ENCODE measurements around the gene PIH1D2.

DNA sequence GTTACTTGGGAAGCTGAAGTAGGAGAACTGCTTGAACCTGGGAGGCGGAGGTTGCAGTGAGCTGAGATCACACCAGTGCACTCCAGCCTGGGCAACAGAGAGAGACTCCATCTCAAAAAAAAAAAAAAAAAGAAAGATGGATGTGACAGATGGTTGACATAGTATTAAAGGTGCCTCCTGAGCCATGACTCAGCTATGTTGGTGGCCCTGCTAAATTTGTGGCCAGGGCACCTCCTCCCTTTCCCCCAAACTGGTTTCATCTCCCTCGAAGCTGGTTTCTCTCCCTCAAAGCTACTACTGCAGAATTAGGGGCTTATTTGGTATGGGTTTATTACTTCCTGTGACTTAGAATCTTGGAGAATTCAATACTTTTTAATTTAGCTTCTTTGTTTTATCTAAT is 44.4 kb upstream of the PIH1D2 start:
- no peak for TF ChIP-seq SRF (IDR thresholded peaks at IDR 0.05; ENCODE audit: low read depth)
- TF ChIP-seq, protein P1, sequence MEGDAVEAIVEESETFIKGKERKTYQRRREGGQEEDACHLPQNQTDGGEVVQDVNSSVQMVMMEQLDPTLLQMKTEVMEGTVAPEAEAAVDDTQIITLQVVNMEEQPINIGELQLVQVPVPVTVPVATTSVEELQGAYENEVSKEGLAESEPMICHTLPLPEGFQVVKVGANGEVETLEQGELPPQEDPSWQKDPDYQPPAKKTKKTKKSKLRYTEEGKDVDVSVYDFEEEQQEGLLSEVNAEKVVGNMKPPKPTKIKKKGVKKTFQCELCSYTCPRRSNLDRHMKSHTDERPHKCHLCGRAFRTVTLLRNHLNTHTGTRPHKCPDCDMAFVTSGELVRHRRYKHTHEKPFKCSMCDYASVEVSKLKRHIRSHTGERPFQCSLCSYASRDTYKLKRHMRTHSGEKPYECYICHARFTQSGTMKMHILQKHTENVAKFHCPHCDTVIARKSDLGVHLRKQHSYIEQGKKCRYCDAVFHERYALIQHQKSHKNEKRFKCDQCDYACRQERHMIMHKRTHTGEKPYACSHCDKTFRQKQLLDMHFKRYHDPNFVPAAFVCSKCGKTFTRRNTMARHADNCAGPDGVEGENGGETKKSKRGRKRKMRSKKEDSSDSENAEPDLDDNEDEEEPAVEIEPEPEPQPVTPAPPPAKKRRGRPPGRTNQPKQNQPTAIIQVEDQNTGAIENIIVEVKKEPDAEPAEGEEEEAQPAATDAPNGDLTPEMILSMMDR (IDR thresholded peaks at IDR 0.05 in 2 of 3, conservative IDR thresholded peaks at IDR 0.05 in 1 of 3; ENCODE audit: borderline replicate concordance in 1 of 3, insufficient read depth in 1 of 3, low read depth in 2 of 3, low read length in 2 of 3): no peak
- no peak for TF ChIP-seq POLR2A (IDR thresholded peaks at IDR 0.05; ENCODE audit: borderline replicate concordance, extremely low read depth, insufficient read depth, insufficient read length)
- TF ChIP-seq CEBPB (IDR thresholded peaks at IDR 0.05; ENCODE audit: low read depth): no peak
- TF ChIP-seq ZNF274 (IDR thresholded peaks at IDR 0.05; ENCODE audit: low read depth, low read length): no peak
- TF ChIP-seq EZH2phosphoT487 (IDR thresholded peaks at IDR 0.05; ENCODE audit: borderline replicate concordance): no peak
- TF ChIP-seq, protein P2, sequence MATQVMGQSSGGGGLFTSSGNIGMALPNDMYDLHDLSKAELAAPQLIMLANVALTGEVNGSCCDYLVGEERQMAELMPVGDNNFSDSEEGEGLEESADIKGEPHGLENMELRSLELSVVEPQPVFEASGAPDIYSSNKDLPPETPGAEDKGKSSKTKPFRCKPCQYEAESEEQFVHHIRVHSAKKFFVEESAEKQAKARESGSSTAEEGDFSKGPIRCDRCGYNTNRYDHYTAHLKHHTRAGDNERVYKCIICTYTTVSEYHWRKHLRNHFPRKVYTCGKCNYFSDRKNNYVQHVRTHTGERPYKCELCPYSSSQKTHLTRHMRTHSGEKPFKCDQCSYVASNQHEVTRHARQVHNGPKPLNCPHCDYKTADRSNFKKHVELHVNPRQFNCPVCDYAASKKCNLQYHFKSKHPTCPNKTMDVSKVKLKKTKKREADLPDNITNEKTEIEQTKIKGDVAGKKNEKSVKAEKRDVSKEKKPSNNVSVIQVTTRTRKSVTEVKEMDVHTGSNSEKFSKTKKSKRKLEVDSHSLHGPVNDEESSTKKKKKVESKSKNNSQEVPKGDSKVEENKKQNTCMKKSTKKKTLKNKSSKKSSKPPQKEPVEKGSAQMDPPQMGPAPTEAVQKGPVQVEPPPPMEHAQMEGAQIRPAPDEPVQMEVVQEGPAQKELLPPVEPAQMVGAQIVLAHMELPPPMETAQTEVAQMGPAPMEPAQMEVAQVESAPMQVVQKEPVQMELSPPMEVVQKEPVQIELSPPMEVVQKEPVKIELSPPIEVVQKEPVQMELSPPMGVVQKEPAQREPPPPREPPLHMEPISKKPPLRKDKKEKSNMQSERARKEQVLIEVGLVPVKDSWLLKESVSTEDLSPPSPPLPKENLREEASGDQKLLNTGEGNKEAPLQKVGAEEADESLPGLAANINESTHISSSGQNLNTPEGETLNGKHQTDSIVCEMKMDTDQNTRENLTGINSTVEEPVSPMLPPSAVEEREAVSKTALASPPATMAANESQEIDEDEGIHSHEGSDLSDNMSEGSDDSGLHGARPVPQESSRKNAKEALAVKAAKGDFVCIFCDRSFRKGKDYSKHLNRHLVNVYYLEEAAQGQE (IDR thresholded peaks at IDR 0.05; ENCODE audit: low read depth): no peak
- no peak for TF ChIP-seq EZH2 (IDR thresholded peaks at IDR 0.05)
- TF ChIP-seq, protein P3, sequence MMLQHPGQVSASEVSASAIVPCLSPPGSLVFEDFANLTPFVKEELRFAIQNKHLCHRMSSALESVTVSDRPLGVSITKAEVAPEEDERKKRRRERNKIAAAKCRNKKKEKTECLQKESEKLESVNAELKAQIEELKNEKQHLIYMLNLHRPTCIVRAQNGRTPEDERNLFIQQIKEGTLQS (IDR thresholded peaks at IDR 0.05): no peak
